Measurements from ENCODE around the gene PNPLA7. TPM values are rescaled to one million over a fixed set of nuclear protein-coding genes. Genes with fewer than 3 reads are reported as not detected.

The PNPLA7 gene
- polyA plus RNA-seq, 4 donors: 2.9 to 8.8 (median 3.3) TPM

- FAIRE-seq: no peak
- no peaks in the 10 kb centered on the region for H3K27me3 ChIP-seq (ENCODE audit: control insufficient read depth in 3 of 3, insufficient read depth in 3 of 3, low read length in 3 of 3)
- peaks cover 0 to 3% (median 0%) of the 10 kb centered on the region in 3 donors for H3K4me1 ChIP-seq (ENCODE audit: control insufficient read depth in 3 of 3, insufficient read depth in 2 of 3, low read depth in 1 of 3, low read length in 2 of 3)
- WGBS, 3 donors: 53 to 87% (median 79%) methylated on average over 17 of the region's 17 CpGs
- H3K27ac ChIP-seq (ENCODE audit: low read depth in 1 of 3, low read length in 2 of 3): no peak overlapping the region
- no peaks in the 10 kb centered on the region for H3K36me3 ChIP-seq (ENCODE audit: control insufficient read depth in 3 of 3, insufficient read depth in 2 of 3, low read depth in 1 of 3, low read length in 3 of 3)
- DNase-seq: no peak
- no peak overlapping the region for H3K4me3 ChIP-seq (ENCODE audit: low read depth in 1 of 3, low read length in 3 of 3)
- H3K9me3 ChIP-seq (ENCODE audit: control insufficient read depth in 2 of 2, insufficient read depth in 1 of 2, low read depth in 1 of 2, low read length in 1 of 2): no peaks in the 10 kb centered on the region
These were observed 19.0 kb downstream of the PNPLA7 start for GRCh38 chr9:137531099-137531765.

DNA sequence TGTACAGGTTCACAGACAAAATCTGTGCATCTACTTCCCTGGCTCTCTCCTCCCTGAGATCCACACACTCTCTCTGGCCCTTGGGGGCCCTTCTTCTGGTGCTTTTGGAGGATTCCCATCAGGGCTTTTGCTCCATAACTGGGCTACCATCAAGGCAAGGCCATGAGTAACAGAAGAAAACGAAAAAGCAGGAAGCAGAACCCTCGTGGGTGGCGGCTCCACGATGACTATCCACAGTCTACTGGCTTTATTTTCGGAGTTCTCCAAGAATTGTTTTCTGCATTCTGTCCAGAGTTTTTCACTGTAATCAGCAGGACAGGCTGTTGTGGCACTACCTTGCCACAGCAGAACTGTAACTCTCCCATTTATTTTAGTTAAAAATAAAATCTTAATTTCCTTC, 19.9 kb downstream of the PNPLA7 start:
- DNase-seq: no peak
- Histone ChIP-seq H3K27ac (ENCODE audit: low read depth in 1 of 3, low read length in 2 of 3) (no peak overlapping the region), H3K4me1 (ENCODE audit: control insufficient read depth in 3 of 3, insufficient read depth in 2 of 3, low read depth in 1 of 3, low read length in 2 of 3) (peaks cover 0 to 3% (median 0%) of the 10 kb centered on the region in 3 donors), H3K4me3 (ENCODE audit: low read depth in 1 of 3, low read length in 3 of 3) (no peak overlapping the region), H3K36me3 (ENCODE audit: control insufficient read depth in 3 of 3, insufficient read depth in 2 of 3, low read depth in 1 of 3, low read length in 3 of 3) (no peaks in the 10 kb centered on the region), H3K27me3 (ENCODE audit: control insufficient read depth in 3 of 3, insufficient read depth in 3 of 3, low read length in 3 of 3) (no peaks in the 10 kb centered on the region), H3K9me3 (ENCODE audit: control insufficient read depth in 2 of 2, insufficient read depth in 1 of 2, low read depth in 1 of 2, low read length in 1 of 2) (no peaks in the 10 kb centered on the region)
- 72 to 82% (median 81%) methylated on average over 5 of the region's 5 CpGs for WGBS, 3 donors
- FAIRE-seq: no peak

DNA sequence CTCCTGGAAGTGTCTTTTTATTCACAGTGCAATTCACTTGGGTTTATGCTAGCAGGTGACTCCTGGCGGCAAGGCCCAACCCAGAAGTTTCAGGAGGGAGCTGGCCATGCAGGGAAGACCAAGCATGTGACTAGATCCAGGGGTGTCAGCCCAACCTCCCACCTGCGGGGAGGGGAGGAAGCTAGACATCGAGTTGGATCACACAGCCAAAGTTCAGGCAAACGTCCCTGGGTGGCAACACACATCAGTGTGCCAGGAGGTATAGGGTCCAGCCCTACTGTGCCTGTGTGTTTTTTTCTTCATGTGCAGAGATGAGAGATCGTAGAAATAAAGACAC, 25.3 kb downstream of the PNPLA7 start:
- Histone ChIP-seq H3K27me3 (ENCODE audit: control insufficient read depth in 3 of 3, insufficient read depth in 3 of 3, low read length in 3 of 3) (no peaks in the 10 kb centered on the region), H3K4me1 (ENCODE audit: control insufficient read depth in 3 of 3, insufficient read depth in 2 of 3, low read depth in 1 of 3, low read length in 2 of 3) (no peaks in the 10 kb centered on the region), H3K9me3 (ENCODE audit: control insufficient read depth in 2 of 2, insufficient read depth in 1 of 2, low read depth in 1 of 2, low read length in 1 of 2) (no peaks in the 10 kb centered on the region), H3K27ac (ENCODE audit: low read depth in 1 of 3, low read length in 2 of 3) (no peak overlapping the region), H3K36me3 (ENCODE audit: control insufficient read depth in 3 of 3, insufficient read depth in 2 of 3, low read depth in 1 of 3, low read length in 3 of 3) (peaks cover 0 to 8% (median 0%) of the 10 kb centered on the region in 3 donors), H3K4me3 (ENCODE audit: low read depth in 1 of 3, low read length in 3 of 3) (no peak overlapping the region)
- FAIRE-seq (no peak), DNase-seq (no peak)
- 36 to 71% (median 53%) methylated on average over 5 of the region's 5 CpGs for WGBS, 3 donors

- Histone ChIP-seq H3K27me3 (ENCODE audit: control insufficient read depth in 3 of 3, insufficient read depth in 3 of 3, low read length in 3 of 3) (no peaks in the 10 kb centered on the region), H3K4me3 (ENCODE audit: low read depth in 1 of 3, low read length in 3 of 3) (no peak overlapping the region), H3K4me1 (ENCODE audit: control insufficient read depth in 3 of 3, insufficient read depth in 2 of 3, low read depth in 1 of 3, low read length in 2 of 3) (no peaks in the 10 kb centered on the region), H3K9me3 (ENCODE audit: control insufficient read depth in 2 of 2, insufficient read depth in 1 of 2, low read depth in 1 of 2, low read length in 1 of 2) (no peaks in the 10 kb centered on the region), H3K27ac (ENCODE audit: low read depth in 1 of 3, low read length in 2 of 3) (no peak overlapping the region), H3K36me3 (ENCODE audit: control insufficient read depth in 3 of 3, insufficient read depth in 2 of 3, low read depth in 1 of 3, low read length in 3 of 3) (peaks cover 0 to 13% (median 0%) of the 10 kb centered on the region in 3 donors)
- WGBS, 3 donors: 95 to 97% (median 97%) methylated on average over 33 of the region's 33 CpGs
- DNase-seq: no peak
- no peak for FAIRE-seq
These were observed 25.8 kb downstream of the PNPLA7 start for GRCh38 chr9:137524161-137524980.

- Histone ChIP-seq H3K9me3 (ENCODE audit: control insufficient read depth in 2 of 2, insufficient read depth in 1 of 2, low read depth in 1 of 2, low read length in 1 of 2) (no peaks in the 10 kb centered on the region), H3K27me3 (ENCODE audit: control insufficient read depth in 3 of 3, insufficient read depth in 3 of 3, low read length in 3 of 3) (no peaks in the 10 kb centered on the region), H3K36me3 (ENCODE audit: control insufficient read depth in 3 of 3, insufficient read depth in 2 of 3, low read depth in 1 of 3, low read length in 3 of 3) (peaks cover 0 to 13% (median 0%) of the 10 kb centered on the region in 3 donors), H3K27ac (ENCODE audit: low read depth in 1 of 3, low read length in 2 of 3) (no peak overlapping the region), H3K4me1 (ENCODE audit: control insufficient read depth in 3 of 3, insufficient read depth in 2 of 3, low read depth in 1 of 3, low read length in 2 of 3) (no peaks in the 10 kb centered on the region), H3K4me3 (ENCODE audit: low read depth in 1 of 3, low read length in 3 of 3) (no peak overlapping the region)
- WGBS, 3 donors: 94% methylated on average over 36 of the region's 36 CpGs
- no peak for DNase-seq
- no peak for FAIRE-seq
These were observed 27.3 kb downstream of the PNPLA7 start for GRCh38 chr9:137522746-137523455.

DNA sequence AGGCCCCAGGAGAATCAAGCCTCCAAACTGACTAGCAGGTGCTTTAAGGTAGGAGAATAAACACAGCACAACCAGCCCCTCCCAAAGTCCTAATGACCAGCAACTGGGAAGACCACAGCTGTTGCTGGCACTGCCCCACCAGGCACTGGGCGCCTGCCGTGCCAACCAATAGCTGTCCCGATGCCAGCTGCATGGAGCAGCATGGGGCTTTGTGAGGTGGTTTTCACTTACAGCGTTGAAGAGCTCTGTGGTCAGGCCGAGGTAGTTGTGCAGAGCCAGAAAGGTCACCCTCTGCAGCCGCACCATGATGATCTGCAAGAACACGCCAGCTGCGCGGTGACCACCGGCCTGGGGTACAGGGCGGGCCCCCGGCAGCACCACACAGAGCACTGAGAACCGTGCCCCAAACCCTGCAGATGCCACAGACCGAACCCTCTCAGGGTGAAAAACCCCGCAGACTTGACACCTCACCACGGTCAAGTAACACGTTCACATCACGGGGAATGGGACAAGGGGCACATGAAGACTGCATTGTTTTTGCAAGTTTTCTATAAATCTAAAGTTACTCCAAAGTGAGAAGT, 28.7 kb downstream of the PNPLA7 start:
- Histone ChIP-seq H3K27me3 (ENCODE audit: control insufficient read depth in 3 of 3, insufficient read depth in 3 of 3, low read length in 3 of 3) (no peaks in the 10 kb centered on the region), H3K9me3 (ENCODE audit: control insufficient read depth in 2 of 2, insufficient read depth in 1 of 2, low read depth in 1 of 2, low read length in 1 of 2) (no peaks in the 10 kb centered on the region), H3K4me1 (ENCODE audit: control insufficient read depth in 3 of 3, insufficient read depth in 2 of 3, low read depth in 1 of 3, low read length in 2 of 3) (no peaks in the 10 kb centered on the region), H3K27ac (ENCODE audit: low read depth in 1 of 3, low read length in 2 of 3) (no peak overlapping the region), H3K36me3 (ENCODE audit: control insufficient read depth in 3 of 3, insufficient read depth in 2 of 3, low read depth in 1 of 3, low read length in 3 of 3) (peaks cover 0 to 13% (median 0%) of the 10 kb centered on the region in 3 donors), H3K4me3 (ENCODE audit: low read depth in 1 of 3, low read length in 3 of 3) (no peak overlapping the region)
- DNase-seq: no peak
- no peak for FAIRE-seq
- 86 to 91% (median 90%) methylated on average over 18 of the region's 18 CpGs for WGBS, 3 donors

- Histone ChIP-seq H3K36me3 (ENCODE audit: control insufficient read depth in 3 of 3, insufficient read depth in 2 of 3, low read depth in 1 of 3, low read length in 3 of 3) (peaks cover 0 to 13% (median 0%) of the 10 kb centered on the region in 3 donors), H3K27me3 (ENCODE audit: control insufficient read depth in 3 of 3, insufficient read depth in 3 of 3, low read length in 3 of 3) (no peaks in the 10 kb centered on the region), H3K9me3 (ENCODE audit: control insufficient read depth in 2 of 2, insufficient read depth in 1 of 2, low read depth in 1 of 2, low read length in 1 of 2) (no peaks in the 10 kb centered on the region), H3K4me1 (ENCODE audit: control insufficient read depth in 3 of 3, insufficient read depth in 2 of 3, low read depth in 1 of 3, low read length in 2 of 3) (no peaks in the 10 kb centered on the region), H3K4me3 (ENCODE audit: low read depth in 1 of 3, low read length in 3 of 3) (no peak overlapping the region), H3K27ac (ENCODE audit: low read depth in 1 of 3, low read length in 2 of 3) (no peak overlapping the region)
- 85 to 88% (median 87%) methylated on average over 30 of the region's 30 CpGs for whole genome bisulfite sequencing, 3 donors
- DNase-seq (no peak), FAIRE-seq (no peak)
These were observed 29.4 kb downstream of the PNPLA7 start for GRCh38 chr9:137520614-137521404.

- peaks cover 0 to 13% (median 0%) of the 10 kb centered on the region in 3 donors for H3K36me3 ChIP-seq (ENCODE audit: control insufficient read depth in 3 of 3, insufficient read depth in 2 of 3, low read depth in 1 of 3, low read length in 3 of 3)
- H3K4me1 ChIP-seq (ENCODE audit: control insufficient read depth in 3 of 3, insufficient read depth in 2 of 3, low read depth in 1 of 3, low read length in 2 of 3): no peaks in the 10 kb centered on the region
- no peaks in the 10 kb centered on the region for H3K27me3 ChIP-seq (ENCODE audit: control insufficient read depth in 3 of 3, insufficient read depth in 3 of 3, low read length in 3 of 3)
- H3K4me3 ChIP-seq (ENCODE audit: low read depth in 1 of 3, low read length in 3 of 3): no peak overlapping the region
- FAIRE-seq (no peak), DNase-seq (no peak)
- WGBS, 3 donors: 78 to 85% (median 79%) methylated on average over 10 of the region's 10 CpGs
- no peaks in the 10 kb centered on the region for H3K9me3 ChIP-seq (ENCODE audit: control insufficient read depth in 2 of 2, insufficient read depth in 1 of 2, low read depth in 1 of 2, low read length in 1 of 2)
- no peak overlapping the region for H3K27ac ChIP-seq (ENCODE audit: low read depth in 1 of 3, low read length in 2 of 3)
These were observed 30.6 kb downstream of the PNPLA7 start for GRCh38 chr9:137519553-137519952.
